OCI-LY1 (cell line): ENCODE results near the gene NFAT5.
"Not testable (repeated sequence)": the region's sequence is repeated elsewhere in the genome, so short reads cannot be mapped to it uniquely, and the experiment has no call there.

ENCODE experiments used
- H2AFZ ChIP-seq: fragments of 200-600 bp; sonication (generic), shearing (Covaris generic); 2 replicates; pipeline ENCODE4 v1.6.0; 2014; ENCODE audit warnings: antibody characterized with exemption, mild to moderate bottlenecking, low read length
- H3F3A ChIP-seq: fragments of 200-600 bp; sonication (generic), shearing (Covaris generic); 2 replicates; pipeline ENCODE4 v1.6.0; 2014; ENCODE audit warnings: mild to moderate bottlenecking, antibody characterized with exemption, low read length, moderate library complexity; ENCODE audit not compliant: insufficient read depth
- H3K27ac ChIP-seq: fragments of 200-600 bp; sonication (generic); 2 replicates; pipeline ENCODE4 v1.5.1; 2014; ENCODE audit warnings: low read length, mixed run types, mild to moderate bottlenecking, low read depth; ENCODE audit not compliant: poor library complexity, severe bottlenecking
- H3K27me3 ChIP-seq: fragments of 200-600 bp; sonication (generic); 2 replicates; pipeline ENCODE4 v1.6.0; 2014; ENCODE audit warnings: antibody characterized with exemption, mild to moderate bottlenecking, low read length, moderate library complexity; ENCODE audit not compliant: insufficient read depth
- H3K36me3 ChIP-seq: fragments of 200-600 bp; sonication (generic); 2 replicates; pipeline ENCODE4 v1.6.1; 2014; ENCODE audit warnings: mild to moderate bottlenecking, antibody characterized with exemption, low read length, moderate library complexity, mixed read lengths; ENCODE audit not compliant: insufficient read depth
- H3K4me1 ChIP-seq: fragments of 200-600 bp; sonication (generic); 2 replicates; pipeline ENCODE4 v1.5.1; 2014; ENCODE audit warnings: mild to moderate bottlenecking, low read length, moderate library complexity; ENCODE audit not compliant: insufficient read depth, severe bottlenecking
- H3K4me2 ChIP-seq: fragments of 200-600 bp; sonication (generic), shearing (Covaris generic); 2 replicates; pipeline ENCODE4 v1.6.1; 2014; ENCODE audit warnings: low read length
- H3K4me3 ChIP-seq: fragments of 200-600 bp; sonication (generic); 2 replicates; pipeline ENCODE4 v1.5.1; 2014; ENCODE audit warnings: low read length, low read depth, mild to moderate bottlenecking, mixed read lengths; ENCODE audit not compliant: poor library complexity, severe bottlenecking
- H3K79me2 ChIP-seq: fragments of 200-600 bp; shearing (Covaris generic); 2 replicates; pipeline ENCODE4 v1.6.1; 2016; ENCODE audit warnings: mixed run types, low read length, mixed read lengths; ENCODE audit not compliant: insufficient read depth
- H3K9ac ChIP-seq: fragments of 200-600 bp; sonication (generic), shearing (Covaris generic); 2 replicates; pipeline ENCODE4 v1.6.1; 2014; ENCODE audit warnings: mild to moderate bottlenecking, low read length, mixed read lengths
- H3K9me2 ChIP-seq: fragments of 200-600 bp; sonication (generic), shearing (Covaris generic); 2 replicates; pipeline ENCODE4 v1.6.1; 2014; ENCODE audit warnings: low read depth, mild to moderate bottlenecking, low read length, mixed read lengths
- H3K9me3 ChIP-seq: fragments of 200-600 bp; shearing (Covaris generic); 2 replicates; pipeline ENCODE4 v1.6.1; 2014; ENCODE audit warnings: low read length, mixed read lengths
- H4K20me1 ChIP-seq: fragments of 200-600 bp; sonication (generic), shearing (Covaris generic); 2 replicates; pipeline ENCODE4 v1.6.0; 2016; ENCODE audit warnings: mild to moderate bottlenecking, low read length; ENCODE audit not compliant: insufficient read depth
- EZH2 ChIP-seq: fragments of 200-600 bp; sonication (generic), shearing (Covaris generic); IDR thresholded peaks from 2 replicates; pipeline ENCODE4 v1.8.0; 2017; ENCODE audit warnings: borderline replicate concordance, mixed run types, mild to moderate bottlenecking, antibody characterized with exemption, low read length, moderate library complexity, mixed read lengths
- TF ChIP-seq, protein P1 (sequence below): fragments of 200-600 bp; sonication (generic), shearing (Covaris generic); IDR thresholded peaks from 2 replicates; pipeline ENCODE4 v1.5.1; 2017; ENCODE audit warnings: mild to moderate bottlenecking, antibody characterized with exemption, low read length, moderate library complexity, mixed read lengths

NFAT5 gene, protein sequence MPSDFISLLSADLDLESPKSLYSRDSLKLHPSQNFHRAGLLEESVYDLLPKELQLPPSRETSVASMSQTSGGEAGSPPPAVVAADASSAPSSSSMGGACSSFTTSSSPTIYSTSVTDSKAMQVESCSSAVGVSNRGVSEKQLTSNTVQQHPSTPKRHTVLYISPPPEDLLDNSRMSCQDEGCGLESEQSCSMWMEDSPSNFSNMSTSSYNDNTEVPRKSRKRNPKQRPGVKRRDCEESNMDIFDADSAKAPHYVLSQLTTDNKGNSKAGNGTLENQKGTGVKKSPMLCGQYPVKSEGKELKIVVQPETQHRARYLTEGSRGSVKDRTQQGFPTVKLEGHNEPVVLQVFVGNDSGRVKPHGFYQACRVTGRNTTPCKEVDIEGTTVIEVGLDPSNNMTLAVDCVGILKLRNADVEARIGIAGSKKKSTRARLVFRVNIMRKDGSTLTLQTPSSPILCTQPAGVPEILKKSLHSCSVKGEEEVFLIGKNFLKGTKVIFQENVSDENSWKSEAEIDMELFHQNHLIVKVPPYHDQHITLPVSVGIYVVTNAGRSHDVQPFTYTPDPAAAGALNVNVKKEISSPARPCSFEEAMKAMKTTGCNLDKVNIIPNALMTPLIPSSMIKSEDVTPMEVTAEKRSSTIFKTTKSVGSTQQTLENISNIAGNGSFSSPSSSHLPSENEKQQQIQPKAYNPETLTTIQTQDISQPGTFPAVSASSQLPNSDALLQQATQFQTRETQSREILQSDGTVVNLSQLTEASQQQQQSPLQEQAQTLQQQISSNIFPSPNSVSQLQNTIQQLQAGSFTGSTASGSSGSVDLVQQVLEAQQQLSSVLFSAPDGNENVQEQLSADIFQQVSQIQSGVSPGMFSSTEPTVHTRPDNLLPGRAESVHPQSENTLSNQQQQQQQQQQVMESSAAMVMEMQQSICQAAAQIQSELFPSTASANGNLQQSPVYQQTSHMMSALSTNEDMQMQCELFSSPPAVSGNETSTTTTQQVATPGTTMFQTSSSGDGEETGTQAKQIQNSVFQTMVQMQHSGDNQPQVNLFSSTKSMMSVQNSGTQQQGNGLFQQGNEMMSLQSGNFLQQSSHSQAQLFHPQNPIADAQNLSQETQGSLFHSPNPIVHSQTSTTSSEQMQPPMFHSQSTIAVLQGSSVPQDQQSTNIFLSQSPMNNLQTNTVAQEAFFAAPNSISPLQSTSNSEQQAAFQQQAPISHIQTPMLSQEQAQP (N-terminal part only)

DNA sequence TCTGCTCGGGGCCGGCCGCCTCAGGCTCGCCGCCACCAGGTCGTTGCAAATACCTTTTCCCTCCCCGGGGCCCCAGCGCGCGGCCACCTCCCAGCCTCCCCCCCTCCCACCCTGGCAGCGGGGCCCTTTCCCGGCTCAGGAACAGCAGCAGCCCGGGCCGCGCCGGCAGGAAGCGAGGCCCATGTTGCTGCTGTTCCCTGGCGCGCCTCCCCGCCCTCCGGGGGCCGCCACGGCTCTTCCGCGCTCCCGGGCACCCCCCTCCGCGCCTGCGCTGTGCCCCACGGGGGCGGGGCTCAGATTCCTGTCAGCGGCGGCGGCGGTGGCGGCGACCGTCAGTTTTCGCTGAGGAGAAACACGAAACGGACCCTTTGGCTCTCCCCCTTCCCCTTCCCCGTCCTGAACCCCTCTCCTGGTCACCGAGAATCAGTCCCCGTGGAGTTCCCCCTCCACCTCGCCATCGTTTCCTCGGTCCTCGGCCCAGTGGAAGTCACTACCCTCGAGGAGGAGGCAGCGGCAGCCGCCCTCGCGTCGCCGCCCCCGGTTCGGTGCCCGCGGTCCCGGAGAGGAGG lies at the start of gene NFAT5:
Gene NFAT5, plus strand, starts transcription at position 296 of the 569 bp plus-strand sequence. CDS start 336 bp downstream, outside the sequence.
- peak within 1 kb of the TSS; percentile 95 for H3K4me2 ChIP-seq
- H3F3A ChIP-seq: no peaks in the 10 kb centered on the region
- H3K9me2 ChIP-seq: no peaks in the 10 kb centered on the region
- peak within 1 kb of the TSS; percentile 99 for H3K4me3 ChIP-seq
- H3K9ac ChIP-seq: peak within 1 kb of the TSS; percentile 98
- peaks cover 34% of the 10 kb centered on the region for H3K79me2 ChIP-seq
- peaks cover 44% of the 10 kb centered on the region for H3K4me1 ChIP-seq
- H4K20me1 ChIP-seq: no peaks in the 10 kb centered on the region
- no peaks in the 10 kb centered on the region for H3K9me3 ChIP-seq
- H2AFZ ChIP-seq: 0 out of 2 replicates have a peak within 1 kb of the TSS, but pooled peaks have one; percentile 18
- H3K36me3 ChIP-seq: no peaks in the 10 kb centered on the region
- H3K27ac ChIP-seq: peak within 1 kb of the TSS; percentile 76
- TF ChIP-seq, protein P1, sequence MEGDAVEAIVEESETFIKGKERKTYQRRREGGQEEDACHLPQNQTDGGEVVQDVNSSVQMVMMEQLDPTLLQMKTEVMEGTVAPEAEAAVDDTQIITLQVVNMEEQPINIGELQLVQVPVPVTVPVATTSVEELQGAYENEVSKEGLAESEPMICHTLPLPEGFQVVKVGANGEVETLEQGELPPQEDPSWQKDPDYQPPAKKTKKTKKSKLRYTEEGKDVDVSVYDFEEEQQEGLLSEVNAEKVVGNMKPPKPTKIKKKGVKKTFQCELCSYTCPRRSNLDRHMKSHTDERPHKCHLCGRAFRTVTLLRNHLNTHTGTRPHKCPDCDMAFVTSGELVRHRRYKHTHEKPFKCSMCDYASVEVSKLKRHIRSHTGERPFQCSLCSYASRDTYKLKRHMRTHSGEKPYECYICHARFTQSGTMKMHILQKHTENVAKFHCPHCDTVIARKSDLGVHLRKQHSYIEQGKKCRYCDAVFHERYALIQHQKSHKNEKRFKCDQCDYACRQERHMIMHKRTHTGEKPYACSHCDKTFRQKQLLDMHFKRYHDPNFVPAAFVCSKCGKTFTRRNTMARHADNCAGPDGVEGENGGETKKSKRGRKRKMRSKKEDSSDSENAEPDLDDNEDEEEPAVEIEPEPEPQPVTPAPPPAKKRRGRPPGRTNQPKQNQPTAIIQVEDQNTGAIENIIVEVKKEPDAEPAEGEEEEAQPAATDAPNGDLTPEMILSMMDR: no peak
- no peak for TF ChIP-seq EZH2
- H3K27me3 ChIP-seq: no peaks in the 10 kb centered on the region

DNA sequence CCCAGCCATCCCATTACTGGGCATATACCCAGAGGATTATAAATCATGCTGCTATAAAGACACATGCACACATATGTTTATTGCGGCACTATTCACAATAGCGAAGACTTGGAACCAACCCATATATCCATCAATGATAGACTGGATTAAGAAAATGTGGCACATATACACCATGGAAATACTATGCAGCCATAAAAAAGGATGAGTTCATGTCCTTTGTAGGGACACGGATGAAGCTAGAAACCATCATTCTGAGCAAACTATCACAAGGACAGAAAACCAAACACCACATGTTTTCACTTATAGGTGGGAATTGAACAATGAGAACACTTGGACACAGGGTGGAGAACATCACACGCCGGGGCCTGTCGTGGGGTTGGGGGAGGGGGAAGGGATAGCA lies 47.9 kb upstream of the NFAT5 start:
- not testable (repeated sequence) for H3K27ac ChIP-seq, H2AFZ ChIP-seq, H3K9me2 ChIP-seq, H4K20me1 ChIP-seq, H3K4me2 ChIP-seq, H3K9ac ChIP-seq, H3K36me3 ChIP-seq, H3K4me1 ChIP-seq, H3K79me2 ChIP-seq, H3K9me3 ChIP-seq, H3K4me3 ChIP-seq, H3K27me3 ChIP-seq, H3F3A ChIP-seq

DNA sequence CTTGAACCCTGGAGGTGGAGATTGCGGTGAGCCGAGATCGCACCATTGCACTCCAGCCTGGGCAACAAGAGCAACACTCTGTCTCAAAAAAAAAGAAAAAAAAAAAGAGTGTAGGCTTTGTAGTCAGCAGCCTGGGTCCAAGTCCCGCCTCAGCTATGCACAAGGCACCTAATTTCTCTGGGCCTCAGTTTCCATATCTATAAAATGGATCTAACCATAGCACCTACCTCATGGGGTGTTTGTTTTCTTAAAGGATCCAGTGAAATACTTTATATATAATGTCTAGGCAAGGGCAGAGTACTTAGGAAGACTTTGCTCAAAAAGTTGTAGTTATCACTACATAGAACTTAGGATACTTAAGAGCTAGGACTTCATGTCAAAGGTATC lies 45.4 kb upstream of the NFAT5 start:
- no peaks in the 10 kb centered on the region; the same call in 1 of the 2 replicates for H3K36me3 ChIP-seq
- H2AFZ ChIP-seq: no peak overlapping the region
- H3K9me3 ChIP-seq: no peaks in the 10 kb centered on the region
- H4K20me1 ChIP-seq: no peaks in the 10 kb centered on the region
- no peak overlapping the region for H3K27ac ChIP-seq
- TF ChIP-seq, protein P1: no peak
- TF ChIP-seq EZH2: no peak
- H3K4me3 ChIP-seq: no peak overlapping the region
- H3K79me2 ChIP-seq: no peaks in the 10 kb centered on the region
- no peaks in the 10 kb centered on the region for H3K27me3 ChIP-seq
- no peaks in the 10 kb centered on the region for H3K4me1 ChIP-seq
- H3K4me2 ChIP-seq: no peak overlapping the region
- no peaks in the 10 kb centered on the region for H3F3A ChIP-seq
- no peaks in the 10 kb centered on the region for H3K9me2 ChIP-seq
- H3K9ac ChIP-seq: no peak overlapping the region
